GM19455 (cell line): ENCODE data around the gene SLX4.

Source experiments
- ATAC-seq: cut with Tn5 transposase; IDR thresholded peaks from one replicate; pipeline ENCODE4 v1.9.1; 2021; ENCODE audit not compliant: unreplicated experiment

Gene SLX4

GRCh38 chr16:3602320-3602653, 9.1 kb downstream of the SLX4 start:
- ATAC-seq, result no peak

DNA sequence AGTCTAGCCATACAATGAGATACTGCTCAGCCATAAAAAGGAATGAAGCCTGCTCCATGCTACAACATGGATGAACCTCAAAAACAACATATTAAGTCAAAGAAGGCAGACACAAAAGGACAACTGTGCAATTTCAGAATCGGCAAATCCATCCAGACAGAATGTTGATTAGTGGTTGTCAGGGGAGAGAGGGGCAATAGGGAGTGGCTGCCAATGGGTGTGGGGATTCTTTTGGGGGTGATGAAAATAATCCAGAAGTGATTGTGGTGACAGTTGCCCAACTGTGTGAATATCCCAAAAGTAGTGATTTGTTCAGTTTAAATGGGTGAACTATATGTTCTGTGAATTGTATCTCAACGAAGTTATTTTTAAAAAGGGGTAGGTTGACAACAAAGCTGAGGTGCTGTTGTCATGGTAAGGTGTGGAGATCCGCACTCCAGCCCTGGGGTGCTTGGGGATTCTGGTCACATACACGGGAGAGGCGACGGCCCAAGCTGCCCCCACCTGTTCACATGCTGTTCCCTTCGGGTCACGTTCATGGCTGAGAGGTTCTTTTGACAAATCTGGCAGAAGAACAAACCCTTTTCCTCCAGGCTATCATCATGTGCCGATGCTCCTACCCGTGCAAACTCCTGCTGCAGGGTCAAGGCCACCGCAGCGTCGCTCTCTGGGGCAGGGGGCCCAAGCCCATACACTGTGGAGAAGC, 9.6 kb downstream of the SLX4 start:
- ATAC-seq, result no peak

DNA sequence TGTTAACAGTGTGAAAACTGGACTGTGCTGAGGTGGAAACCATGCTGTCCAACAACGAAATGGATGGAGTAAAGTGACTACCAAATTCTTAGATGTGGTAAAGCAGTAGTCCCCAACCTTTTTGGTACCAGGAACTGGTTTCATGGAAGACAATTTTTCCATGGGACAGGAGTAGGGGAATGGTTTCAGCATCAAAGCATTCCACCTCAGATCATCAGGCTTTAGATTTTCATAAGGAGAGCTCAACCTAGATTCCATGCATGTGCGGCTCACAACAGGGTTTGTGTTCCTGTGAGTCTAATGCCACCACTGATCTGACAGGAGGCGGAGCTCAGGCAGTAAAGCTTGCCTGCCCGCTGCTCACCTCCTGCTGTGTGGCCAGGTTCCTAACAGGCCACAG, 11.5 kb downstream of the SLX4 start:
- no peak for ATAC-seq

GRCh38 chr16:3599121-3599520, 12.3 kb downstream of the SLX4 start:
- no peak for ATAC-seq

DNA sequence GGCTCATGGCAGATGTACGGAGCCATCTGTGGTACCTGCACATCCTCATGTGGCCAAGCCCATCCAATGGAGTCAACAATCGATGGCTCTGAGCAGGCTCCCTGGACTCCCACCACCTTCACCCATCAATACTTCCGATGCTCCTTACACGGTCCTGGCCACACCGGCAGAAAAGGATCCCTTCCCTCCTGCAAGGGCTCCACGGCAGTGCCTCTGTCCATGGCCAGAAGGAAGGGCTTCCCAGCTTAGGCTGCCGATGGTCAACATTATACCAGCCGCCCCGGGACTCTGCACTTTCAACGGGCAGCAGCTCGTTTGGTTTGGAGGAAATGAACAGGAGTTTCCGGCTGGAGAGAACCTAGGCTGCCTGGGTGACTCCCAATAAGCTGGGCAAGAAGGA, 13.2 kb downstream of the SLX4 start:
- ATAC-seq, result no peak

DNA sequence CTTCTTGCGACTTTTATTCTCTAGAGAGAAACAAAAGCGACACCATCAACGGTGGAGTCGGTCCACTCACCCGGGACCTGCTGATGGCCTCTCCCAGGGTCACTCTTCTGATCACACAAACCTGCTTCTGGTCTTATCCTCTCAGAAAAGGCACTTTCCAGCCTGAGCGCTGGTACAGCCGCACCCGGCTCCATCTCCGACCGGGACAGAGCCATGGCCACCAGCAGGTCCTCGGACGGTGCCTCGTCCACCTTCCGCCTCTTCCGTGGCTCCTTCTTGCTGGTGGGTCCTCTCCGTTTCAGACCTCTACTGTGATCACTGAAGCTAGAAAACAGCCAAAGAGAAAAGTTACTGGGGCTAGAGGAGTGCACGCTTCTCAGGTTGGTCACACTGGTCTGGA, 13.7 kb downstream of the SLX4 start:
- no peak for ATAC-seq

GRCh38 chr16:3597226-3597625, 14.2 kb downstream of the SLX4 start:
- ATAC-seq, result no peak

GRCh38 chr16:3596101-3596861, 15.1 kb downstream of the SLX4 start:
- no peak for ATAC-seq

DNA sequence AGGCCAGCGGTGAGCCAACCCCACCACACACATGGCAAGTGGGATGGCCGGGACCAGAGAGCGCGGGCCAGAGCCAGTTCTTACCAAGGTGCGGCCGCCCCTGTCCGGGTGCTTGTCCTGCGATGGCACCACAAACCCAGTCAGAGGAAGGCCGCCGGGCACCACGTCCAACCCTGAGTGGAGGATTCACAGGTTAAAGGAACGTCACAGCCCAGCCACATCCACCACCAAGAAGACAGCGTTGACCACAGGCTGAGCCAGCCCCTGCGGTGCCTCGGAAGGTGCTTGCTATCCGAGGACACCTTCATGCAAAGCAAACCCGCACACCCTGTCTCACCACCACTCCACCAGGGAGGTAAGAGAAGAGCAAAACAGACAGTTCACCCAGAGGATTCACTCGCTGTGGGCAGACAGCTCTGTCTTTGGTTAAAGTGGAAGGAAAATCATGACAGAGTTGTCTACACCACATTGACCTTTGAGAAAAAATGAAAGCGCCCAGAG, 15.8 kb downstream of the SLX4 start:
- no peak for ATAC-seq

DNA sequence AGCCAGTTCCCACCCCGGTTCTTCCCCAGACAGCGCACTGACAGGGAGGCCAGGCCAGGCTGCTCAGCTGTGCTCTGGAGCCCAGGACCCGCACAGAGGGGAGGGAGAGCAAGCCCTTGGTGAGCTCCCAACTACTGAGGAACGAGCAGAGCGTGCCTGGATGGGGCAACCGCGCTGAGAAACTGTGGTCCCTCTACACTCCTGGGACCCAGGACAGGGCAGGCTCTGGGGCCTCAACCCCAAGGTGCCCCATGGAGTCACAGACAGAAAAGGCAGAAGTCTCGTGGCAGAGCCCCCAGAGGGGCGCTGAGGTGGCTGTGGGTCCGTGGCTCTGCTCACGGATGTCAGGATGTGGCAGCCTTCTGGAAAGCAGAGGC, 16.3 kb downstream of the SLX4 start:
- no peak for ATAC-seq

DNA sequence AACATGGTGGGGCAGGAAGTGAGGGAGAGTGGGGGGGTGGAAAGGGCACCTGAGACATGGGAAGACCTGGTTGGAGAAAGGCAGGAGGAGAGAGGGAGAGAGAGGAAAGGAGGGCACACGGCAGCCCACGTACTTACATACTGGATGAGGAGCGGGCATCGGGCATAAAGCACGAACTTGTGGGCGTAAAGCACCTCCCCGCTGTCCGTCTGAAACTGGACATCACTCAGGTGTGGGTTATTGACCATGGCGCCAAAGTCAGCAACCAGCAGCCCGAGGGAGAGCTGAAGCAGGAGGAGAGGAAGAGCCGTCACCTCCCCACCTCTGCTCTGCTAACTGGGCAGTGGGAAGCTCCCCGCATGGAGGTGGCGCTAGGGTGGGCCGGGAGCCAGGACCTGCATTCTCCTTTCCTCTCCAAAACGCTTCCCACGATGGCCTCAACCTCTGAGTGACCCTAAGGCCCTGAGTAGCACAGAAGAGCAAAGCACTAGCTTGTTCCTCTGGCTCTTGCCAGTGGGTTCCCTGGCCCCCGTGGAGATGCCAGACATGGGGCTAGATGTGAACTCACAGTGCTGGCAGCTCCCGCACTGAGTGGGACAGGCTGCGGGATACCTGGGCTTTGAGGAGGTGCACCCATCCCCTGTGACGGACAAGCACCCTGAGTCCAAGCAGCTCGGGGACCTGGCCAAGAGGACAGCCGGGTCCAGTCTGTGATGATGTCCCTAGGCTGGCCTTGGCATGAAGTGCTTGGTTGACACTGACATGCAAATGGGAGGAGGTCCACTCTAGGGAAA, 16.9 kb downstream of the SLX4 start:
- no peak for ATAC-seq

GRCh38 chr16:3592559-3592958, 18.8 kb downstream of the SLX4 start:
- no peak for ATAC-seq

- ATAC-seq, result no peak
Measured at GRCh38 chr16:3591991-3592390, 19.4 kb downstream of the SLX4 start.

DNA sequence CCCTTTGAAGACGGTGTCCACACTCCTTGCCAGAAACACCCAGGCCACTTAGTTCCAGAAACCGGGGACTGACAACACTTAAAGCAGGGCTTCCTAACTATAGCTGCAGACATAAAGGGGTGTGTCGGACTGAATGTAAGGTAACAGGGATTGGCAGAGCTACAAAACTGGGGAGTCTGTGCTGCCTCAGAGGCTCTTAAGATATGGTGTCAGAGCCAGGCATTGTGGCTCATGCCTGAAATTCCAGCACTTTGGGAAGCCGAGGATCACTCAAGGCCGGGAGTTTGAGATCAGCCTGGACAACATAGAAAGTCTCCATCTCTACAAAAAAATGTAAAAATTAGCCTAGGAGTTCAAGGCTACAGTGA, 20.0 kb downstream of the SLX4 start:
- no peak for ATAC-seq

DNA sequence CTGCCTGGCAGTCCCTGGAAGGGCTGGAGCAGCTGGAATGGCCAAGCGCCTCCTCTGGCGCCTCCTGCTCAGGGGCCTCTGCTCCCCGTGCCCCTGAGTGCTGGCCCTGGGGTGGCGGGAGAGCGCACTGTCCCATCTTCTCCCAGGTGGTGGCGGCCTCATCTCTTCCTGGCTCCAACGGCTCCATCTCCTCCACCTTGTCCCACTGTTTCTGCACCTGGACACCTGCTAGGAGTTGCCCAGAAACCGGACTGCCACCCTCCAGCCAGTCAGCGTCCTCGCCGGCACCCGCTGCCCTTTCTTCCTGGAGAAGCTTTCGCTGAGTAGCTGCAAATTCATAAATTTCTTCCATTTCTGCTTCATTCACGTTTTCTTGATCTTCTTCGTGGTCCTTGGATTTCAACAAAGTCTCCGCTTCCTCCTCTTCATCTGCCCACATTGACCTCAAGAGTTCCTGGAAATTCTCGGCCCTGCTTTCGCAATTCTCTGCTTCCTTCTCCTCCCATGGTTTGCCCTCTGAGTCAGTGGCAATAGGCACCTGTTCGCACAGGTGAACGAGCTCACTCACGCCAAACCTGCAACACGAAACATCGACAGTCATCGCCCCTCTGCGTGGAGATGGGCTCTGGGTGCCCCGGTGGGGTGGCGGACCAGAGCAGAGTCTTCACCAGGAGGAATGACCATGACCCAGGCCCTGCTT, 20.5 kb downstream of the SLX4 start:
- ATAC-seq, result no peak

GRCh38 chr16:3589991-3590701, 21.3 kb downstream of the SLX4 start:
- no peak for ATAC-seq

DNA sequence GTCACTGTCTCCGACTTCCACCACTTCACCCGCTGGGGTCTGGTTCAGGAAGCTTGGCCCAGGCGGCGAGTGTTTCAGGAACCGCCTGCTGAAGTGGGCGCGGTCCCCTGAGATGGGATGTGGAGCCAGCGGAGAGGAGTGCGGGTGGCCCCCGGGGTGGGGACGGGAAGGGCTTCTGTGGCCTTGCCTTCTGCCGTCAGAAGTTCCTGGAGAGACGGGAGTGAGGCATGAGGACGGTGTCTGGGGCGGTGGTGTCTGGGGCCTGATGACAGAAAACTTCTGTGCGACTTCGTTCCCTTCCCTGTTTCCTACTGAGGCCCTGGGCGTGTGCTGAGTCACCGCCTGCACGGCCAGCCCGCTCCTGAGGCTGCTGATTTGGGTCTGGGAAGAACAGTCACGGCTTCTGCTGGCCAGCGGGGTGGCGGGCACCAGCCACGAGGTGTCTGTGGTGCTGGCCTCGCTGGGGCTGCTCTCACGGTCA, 21.9 kb downstream of the SLX4 start:
- ATAC-seq, result no peak

DNA sequence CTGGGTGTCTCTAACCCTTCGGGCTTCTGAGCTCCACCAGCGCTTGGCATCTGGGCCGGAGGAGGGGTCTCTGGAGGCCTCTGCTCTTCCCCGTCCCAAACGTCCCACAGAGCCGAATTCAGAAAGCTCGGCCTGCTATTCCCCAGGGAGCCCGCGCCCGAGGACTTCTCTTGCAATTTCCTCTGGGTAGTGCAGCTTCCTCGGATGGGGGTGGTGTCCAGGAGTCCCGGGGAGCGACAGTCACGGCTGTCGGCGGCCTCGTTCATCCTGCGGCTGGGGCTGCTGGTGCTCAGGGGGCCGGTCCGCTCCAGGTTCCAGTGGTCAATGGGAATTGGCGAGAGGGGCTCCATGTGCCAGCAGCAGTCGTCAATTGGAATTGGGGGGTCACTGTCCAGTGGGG, 22.4 kb downstream of the SLX4 start:
- no peak for ATAC-seq

DNA sequence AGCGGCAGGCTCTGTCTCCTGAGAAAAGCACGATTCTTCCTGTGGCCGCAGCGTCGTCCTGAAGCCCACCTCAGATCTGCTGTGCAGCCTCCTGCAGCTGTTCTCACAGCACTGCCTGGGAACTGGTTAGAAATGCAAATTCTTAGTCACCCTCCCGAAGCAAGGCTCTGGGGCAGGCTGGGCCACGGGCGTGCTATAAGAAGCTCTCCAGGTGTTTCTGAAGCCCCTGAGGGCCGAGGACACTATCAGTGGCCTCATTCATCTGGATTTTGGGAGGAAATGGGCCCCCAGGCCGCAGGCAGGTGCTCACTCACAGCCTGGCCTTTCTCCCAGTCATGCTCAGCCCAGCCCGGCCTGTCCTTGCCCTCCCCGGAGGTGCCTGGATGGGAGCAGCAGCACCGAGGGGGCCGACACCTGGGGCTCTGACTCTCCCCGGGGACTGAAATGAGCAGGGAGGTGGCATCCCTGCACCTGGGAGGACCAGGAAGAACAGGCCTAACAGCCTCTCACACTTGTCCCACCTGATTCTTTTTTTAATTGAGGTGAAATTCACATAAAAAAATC, 23.8 kb downstream of the SLX4 start:
- peak; percentile 61 for ATAC-seq

DNA sequence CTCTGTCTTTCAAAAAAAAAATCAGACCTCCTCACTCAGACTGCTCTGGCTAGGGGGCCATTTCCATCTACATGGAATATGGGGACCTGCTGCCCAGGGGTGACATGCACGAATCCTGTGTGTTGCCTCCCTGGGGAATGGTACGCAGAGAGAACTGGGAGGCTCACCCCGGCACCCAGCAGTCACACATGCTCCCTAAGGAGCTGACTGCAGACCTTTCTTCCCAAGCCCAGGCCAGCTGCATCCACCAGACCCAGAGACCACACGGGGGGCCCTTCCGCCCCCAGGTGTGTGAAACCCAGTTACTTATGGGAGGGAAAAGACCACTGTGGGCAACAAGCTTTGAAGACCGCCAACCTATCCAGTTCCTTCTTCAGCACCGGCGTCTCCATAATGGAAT, 27.0 kb downstream of the SLX4 start:
- ATAC-seq, result no peak
